HUES48 (cell line): Measurements from ENCODE around the gene PPP4R4.
"Not testable (repeated sequence)": the region's sequence is repeated elsewhere in the genome, so short reads cannot be mapped to it uniquely, and the experiment has no call there.

Source experiments
- H3K27ac ChIP-seq: one replicate; pipeline ENCODE4 v1.7.0; 2013; ENCODE audit warnings: low read depth, low read length, inconsistent platforms
- H3K27me3 ChIP-seq: 2 replicates; pipeline ENCODE4 v1.6.1; 2013; ENCODE audit warnings: mild to moderate bottlenecking, low read length; ENCODE audit not compliant: control insufficient read depth, insufficient read depth
- H3K36me3 ChIP-seq: 2 replicates; pipeline ENCODE4 v1.6.1; 2013; ENCODE audit warnings: low read length; ENCODE audit not compliant: control insufficient read depth, insufficient read depth
- H3K4me1 ChIP-seq: 2 replicates; pipeline ENCODE4 v1.6.1; 2013; ENCODE audit warnings: mild to moderate bottlenecking, low read length; ENCODE audit not compliant: control insufficient read depth, insufficient read depth
- H3K4me3 ChIP-seq: 2 replicates; pipeline ENCODE4 v1.5.1; 2013; ENCODE audit warnings: mild to moderate bottlenecking, low read depth, low read length
- H3K9ac ChIP-seq: 2 replicates; pipeline ENCODE4 v1.6.1; 2013; ENCODE audit warnings: mild to moderate bottlenecking, low read depth, low read length, moderate library complexity
- H3K9me3 ChIP-seq: 2 replicates; pipeline ENCODE4 v1.6.1; 2013; ENCODE audit warnings: low read length; ENCODE audit not compliant: control insufficient read depth, insufficient read depth

The PPP4R4 gene

DNA sequence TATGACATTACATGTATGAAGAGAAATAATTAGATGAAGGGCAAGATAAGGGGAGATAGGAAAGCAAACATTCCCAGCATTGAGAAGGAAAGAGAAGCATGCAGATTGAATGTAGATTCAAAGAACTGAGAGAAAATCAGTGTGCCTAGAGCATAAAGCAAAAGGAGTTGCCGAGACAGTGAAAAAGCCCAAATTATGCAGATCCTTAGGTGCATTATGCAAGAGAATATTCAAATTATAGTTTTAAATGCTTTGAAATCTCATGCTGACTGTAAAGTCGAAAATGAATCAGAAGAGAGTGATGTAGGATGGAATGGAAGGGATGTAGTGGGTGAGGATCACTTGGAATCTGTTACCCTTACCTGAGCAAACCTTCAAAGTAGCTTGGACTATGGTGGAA lies 49.9 kb downstream of the PPP4R4 start:
- H3K36me3 ChIP-seq = no peaks in the 10 kb centered on the region
- H3K4me3 ChIP-seq = no peak overlapping the region
- H3K27ac ChIP-seq = no peak overlapping the region
- H3K4me1 ChIP-seq = no peaks in the 10 kb centered on the region
- H3K9ac ChIP-seq = no peak overlapping the region
- no peaks in the 10 kb centered on the region for H3K9me3 ChIP-seq
- no peaks in the 10 kb centered on the region for H3K27me3 ChIP-seq

GRCh38 chr14:94225460-94226378 lies 51.6 kb downstream of the PPP4R4 start:
- Histone ChIP-seq H3K9ac (no peak overlapping the region), H3K27ac (no peak overlapping the region), H3K9me3 (no peaks in the 10 kb centered on the region), H3K4me3 (no peak overlapping the region), H3K27me3 (no peaks in the 10 kb centered on the region), H3K4me1 (no peaks in the 10 kb centered on the region), H3K36me3 (no peaks in the 10 kb centered on the region)

- no peaks in the 10 kb centered on the region for H3K27me3 ChIP-seq
- H3K27ac ChIP-seq = no peak overlapping the region
- H3K9me3 ChIP-seq = no peaks in the 10 kb centered on the region
- no peaks in the 10 kb centered on the region for H3K36me3 ChIP-seq
- no peak overlapping the region for H3K9ac ChIP-seq
- H3K4me1 ChIP-seq = no peaks in the 10 kb centered on the region
- H3K4me3 ChIP-seq = no peak overlapping the region
These were observed 52.9 kb downstream of the PPP4R4 start for GRCh38 chr14:94227029-94227428.

DNA sequence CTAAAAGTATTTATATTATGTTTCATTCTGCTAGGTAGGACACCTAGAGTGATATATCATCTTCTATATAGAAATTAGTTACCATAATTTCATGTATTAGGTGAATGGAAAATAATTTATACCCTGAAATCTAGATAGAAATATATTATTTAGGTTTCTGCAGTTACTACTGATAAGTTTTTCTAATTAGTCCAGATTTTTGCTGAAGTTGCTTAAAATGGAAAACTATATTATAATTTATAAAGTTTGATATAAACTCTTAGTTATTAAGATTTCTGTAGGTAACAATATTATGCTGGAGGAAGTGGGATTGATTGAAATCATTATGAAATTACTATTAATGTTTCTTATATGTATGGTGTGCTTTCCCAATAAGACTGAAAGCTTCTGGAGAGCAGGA lies 62.9 kb downstream of the PPP4R4 start:
- Histone ChIP-seq H3K27ac (no peak overlapping the region), H3K4me1 (no peaks in the 10 kb centered on the region), H3K9me3 (no peaks in the 10 kb centered on the region; the same call in 1 of the 2 replicates), H3K27me3 (no peaks in the 10 kb centered on the region), H3K9ac (no peak overlapping the region), H3K36me3 (0 out of 2 replicates have a peak, but pooled peaks cover 5% of the 10 kb centered on the region), H3K4me3 (no peak overlapping the region)

- Histone ChIP-seq H3K27ac (no peak overlapping the region), H3K9me3 (no peaks in the 10 kb centered on the region; the same call in 1 of the 2 replicates), H3K27me3 (no peaks in the 10 kb centered on the region), H3K9ac (no peak overlapping the region), H3K4me3 (no peak overlapping the region), H3K4me1 (no peaks in the 10 kb centered on the region), H3K36me3 (0 out of 2 replicates have a peak, but pooled peaks cover 5% of the 10 kb centered on the region)
These were observed 63.9 kb downstream of the PPP4R4 start for GRCh38 chr14:94237983-94238382.

GRCh38 chr14:94239406-94239805 lies 65.3 kb downstream of the PPP4R4 start:
- no peaks in the 10 kb centered on the region for H3K27me3 ChIP-seq
- no peaks in the 10 kb centered on the region for H3K4me1 ChIP-seq
- H3K27ac ChIP-seq = no peak overlapping the region
- no peak overlapping the region for H3K9ac ChIP-seq
- H3K9me3 ChIP-seq = no peaks in the 10 kb centered on the region; the same call in 1 of the 2 replicates
- no peak overlapping the region for H3K4me3 ChIP-seq
- H3K36me3 ChIP-seq = 0 out of 2 replicates have a peak, but pooled peaks cover 5% of the 10 kb centered on the region

- H3K4me3 ChIP-seq = no peak overlapping the region
- no peak overlapping the region for H3K9ac ChIP-seq
- no peaks in the 10 kb centered on the region for H3K9me3 ChIP-seq
- no peaks in the 10 kb centered on the region for H3K27me3 ChIP-seq
- no peak overlapping the region for H3K27ac ChIP-seq
- H3K36me3 ChIP-seq = peaks cover 19% of the 10 kb centered on the region
- H3K4me1 ChIP-seq = no peaks in the 10 kb centered on the region
These were observed 70.1 kb downstream of the PPP4R4 start for GRCh38 chr14:94244182-94244581.

GRCh38 chr14:94264195-94264594 lies 90.1 kb downstream of the PPP4R4 start:
- H3K9me3 ChIP-seq, H3K27me3 ChIP-seq, H3K4me3 ChIP-seq, H3K9ac ChIP-seq, H3K36me3 ChIP-seq, H3K4me1 ChIP-seq, H3K27ac ChIP-seq: not testable (repeated sequence)

- no peaks in the 10 kb centered on the region for H3K36me3 ChIP-seq
- no peak overlapping the region for H3K4me3 ChIP-seq
- H3K27me3 ChIP-seq = no peaks in the 10 kb centered on the region
- no peaks in the 10 kb centered on the region for H3K9me3 ChIP-seq
- no peaks in the 10 kb centered on the region for H3K4me1 ChIP-seq
- H3K27ac ChIP-seq = no peak overlapping the region
- no peak overlapping the region for H3K9ac ChIP-seq
These were observed 93.2 kb downstream of the PPP4R4 start for GRCh38 chr14:94267352-94267751.

DNA sequence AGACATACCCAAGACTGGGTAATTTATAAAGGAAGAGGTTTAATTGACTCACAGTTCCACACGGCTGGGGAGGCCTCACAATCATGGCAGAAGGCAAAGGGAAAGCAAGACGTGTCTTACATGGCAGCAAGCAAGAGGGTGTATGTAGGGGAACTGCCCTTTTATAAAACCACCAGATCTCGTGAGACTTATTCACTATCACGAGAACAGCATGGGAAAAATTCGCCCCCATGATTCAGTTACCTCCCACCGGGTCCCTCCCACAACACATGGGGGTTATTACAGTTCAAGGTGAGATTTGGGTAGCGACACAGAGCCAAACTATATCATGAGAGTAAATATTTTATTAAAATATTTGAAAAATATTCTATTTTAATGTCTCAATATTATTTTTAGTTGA lies 94.5 kb downstream of the PPP4R4 start:
- H3K36me3 ChIP-seq, H3K9me3 ChIP-seq: not testable (repeated sequence)

DNA sequence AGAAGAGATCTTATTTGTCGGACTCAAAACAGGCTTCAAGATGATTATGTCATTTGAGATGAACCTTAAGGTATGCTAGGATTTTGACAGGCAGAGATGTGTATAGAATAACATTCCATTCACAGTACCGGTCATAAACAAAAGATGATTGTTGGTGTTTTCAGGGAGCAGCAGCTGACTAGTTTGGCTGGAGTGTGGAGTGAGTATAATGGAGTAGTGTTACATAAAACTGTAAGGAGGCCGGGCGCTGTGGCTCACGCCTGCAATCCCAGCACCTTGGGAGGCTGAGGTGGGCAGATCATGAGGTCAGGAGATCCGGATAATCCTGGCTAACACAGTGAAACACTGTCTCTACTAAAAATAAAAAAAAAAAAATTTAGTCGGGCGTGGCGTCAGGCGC lies 95.0 kb downstream of the PPP4R4 start:
- no peaks in the 10 kb centered on the region for H3K4me1 ChIP-seq
- no peaks in the 10 kb centered on the region for H3K9me3 ChIP-seq
- no peak overlapping the region for H3K9ac ChIP-seq
- no peaks in the 10 kb centered on the region for H3K27me3 ChIP-seq
- H3K27ac ChIP-seq = no peak overlapping the region
- H3K4me3 ChIP-seq = no peak overlapping the region
- no peaks in the 10 kb centered on the region for H3K36me3 ChIP-seq

More for the DNA sequence above, 94.5 kb downstream of the PPP4R4 start:
- not testable (repeated sequence) for H3K4me3 ChIP-seq, H3K4me1 ChIP-seq, H3K9ac ChIP-seq, H3K27me3 ChIP-seq, H3K27ac ChIP-seq
